Vagina (tissue), 2 donors: ENCODE results near the gene TCEAL9. TPM values are rescaled to one million over a fixed set of nuclear protein-coding genes. Genes with fewer than 3 reads are reported as not detected.

Experiments used
- DNase-seq, 2 donors: peaks; one replicate each; pipeline ENCODE4 v3.0.0-alpha.2; 2017; ENCODE audit errors: extremely low spot score in 2 of 2
- H3K27ac ChIP-seq: fragments of 200-600 bp; sonication (generic); one replicate; pipeline ENCODE4 v1.5.1; 2019
- H3K27me3 ChIP-seq: fragments of 200-600 bp; sonication (generic); one replicate; pipeline ENCODE4 v1.5.1; 2019
- H3K36me3 ChIP-seq, 2 donors: fragments of 200-600 bp; sonication (generic); one replicate each; pipeline ENCODE4 v1.5.1; 2017 to 2019
- H3K4me1 ChIP-seq: fragments of 200-600 bp; sonication (generic); one replicate; pipeline ENCODE4 v1.5.1; 2019
- H3K4me3 ChIP-seq, 2 donors: fragments of 200-600 bp; sonication (generic); 1 replicate in 1 of 2; 2 replicates in 1 of 2; pipeline ENCODE4 v1.5.1; 2016 to 2019
- H3K9me3 ChIP-seq: fragments of 200-600 bp; sonication (generic); one replicate; pipeline ENCODE4 v1.5.1; 2019
- POLR2A ChIP-seq, 2 donors: fragments of 450-650 bp; IDR thresholded peaks; one replicate each; pipeline ENCODE4 v1.6.1; 2017; ENCODE audit warnings: antibody characterized with exemption in 2 of 2, mild to moderate bottlenecking in 2 of 2, moderate library complexity in 2 of 2
- POLR2AphosphoS5 ChIP-seq, 2 donors: sonication (generic); formaldehyde crosslinking; IDR thresholded peaks; one replicate each; pipeline ENCODE4 v1.9.0; 2017; ENCODE audit warnings: antibody characterized with exemption in 2 of 2, mild to moderate bottlenecking in 2 of 2, low read depth in 1 of 2; ENCODE audit not compliant: insufficient read depth in 1 of 2
- intact Hi-C: fragments of 100-400 bp; cut with DNase I; formaldehyde crosslinking; loops from one replicate; pipeline ENCODE4 v1.15.1; 2023
- total RNA-seq: library from RNA; depleted of rRNA; stranded (reverse); fragments of >200 nt; gene quantifications from one replicate; pipeline ENCODE4 v1.2.3, GENCODE V29; 2016
- TF ChIP-seq, protein P1 (sequence below), 3 experiments: fragments of 450-650 bp in 2 of 3; fragments of 200-600 bp in 1 of 3; sonication (generic) in 1 of 3; IDR thresholded peaks; one replicate each; pipeline ENCODE4 v1.5.1; 2017 to 2019; ENCODE audit warnings: antibody characterized with exemption in 3 of 3, mild to moderate bottlenecking in 2 of 3, moderate library complexity in 2 of 3

Gene TCEAL9, protein sequence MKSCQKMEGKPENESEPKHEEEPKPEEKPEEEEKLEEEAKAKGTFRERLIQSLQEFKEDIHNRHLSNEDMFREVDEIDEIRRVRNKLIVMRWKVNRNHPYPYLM
- total RNA-seq = 52.8 TPM

DNA sequence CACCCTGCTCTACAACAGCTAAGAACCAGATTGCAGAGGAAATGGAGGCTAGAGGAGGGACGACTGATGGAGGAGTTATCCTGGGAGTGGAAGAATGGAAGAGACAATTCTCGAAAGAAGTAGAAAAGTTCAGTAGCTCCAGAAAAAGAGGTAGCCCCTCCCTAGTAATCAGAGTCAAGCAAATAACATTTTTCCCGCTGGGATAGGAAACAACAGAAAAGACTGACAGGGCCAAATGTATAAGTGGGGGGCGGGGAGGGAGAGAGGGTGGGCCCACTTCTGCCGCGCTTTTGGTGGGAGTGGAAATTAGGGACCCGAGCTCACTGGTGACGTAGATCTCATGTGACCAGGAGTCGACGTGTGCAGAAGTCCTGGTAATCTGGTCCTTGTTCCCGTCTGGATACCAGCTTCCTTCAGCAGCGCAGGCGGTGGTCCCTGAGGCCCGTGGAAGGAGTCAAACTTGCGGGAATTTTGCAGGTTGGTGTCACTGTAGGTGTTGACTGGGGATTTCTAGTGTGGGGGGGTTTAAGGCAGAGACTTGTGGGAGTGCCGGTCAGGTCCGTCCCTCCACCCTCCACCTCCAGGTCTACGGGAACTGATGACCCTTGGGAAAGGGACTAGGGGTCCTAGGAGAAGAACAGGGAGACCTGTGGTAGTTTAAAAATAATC is at the start of gene TCEAL9:
TSS of gene TCEAL9 (plus strand) at position 377 of the 669 bp plus-strand sequence. CDS start 1,179 bp downstream, outside the sequence.
- intact Hi-C loops = no loop called here

DNA sequence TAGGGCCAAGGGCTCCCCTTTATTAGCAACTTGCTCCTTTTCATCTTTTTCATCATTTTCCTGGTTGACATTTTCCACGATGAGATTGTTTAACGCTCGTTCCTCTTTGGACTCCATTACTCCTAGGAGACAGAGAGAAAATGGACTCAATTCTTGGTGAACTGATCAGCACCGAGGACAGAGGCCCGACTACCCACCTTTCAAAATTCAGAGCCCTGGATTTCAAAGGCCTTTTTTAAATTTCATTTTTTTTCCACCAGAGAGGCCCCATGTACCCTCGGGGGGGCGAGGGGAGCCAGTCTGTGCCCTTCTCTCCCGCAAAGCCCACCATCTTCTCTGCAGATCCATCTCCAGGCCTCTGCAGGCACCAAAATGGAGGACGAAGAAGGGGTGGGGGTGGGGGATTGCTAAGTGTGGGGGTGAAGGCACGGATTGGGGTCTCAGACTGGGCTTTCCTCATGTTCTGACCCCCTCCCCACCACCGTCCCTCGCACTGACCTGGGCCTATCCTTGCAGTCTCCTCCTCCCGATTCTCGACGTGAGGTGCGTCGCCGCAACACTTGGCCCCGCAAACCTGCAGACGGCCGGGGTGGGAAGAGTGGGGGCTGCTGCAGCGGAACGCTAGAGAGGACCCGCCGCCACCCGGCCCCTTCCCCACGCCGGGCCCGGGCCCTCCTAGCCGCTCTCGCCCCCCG is 46.3 kb upstream of the TCEAL9 start:
- peaks cover 6% of the 10 kb centered on the region for H3K4me1 ChIP-seq
- H3K9me3 ChIP-seq = no peaks in the 10 kb centered on the region
- TF ChIP-seq POLR2AphosphoS5 (IDR thresholded peaks at IDR 0.05; ENCODE audit: insufficient read depth in 1 of 2, low read depth in 1 of 2) (no peak), POLR2A (IDR thresholded peaks at IDR 0.05) (no peak)
- TF ChIP-seq, protein P1, sequence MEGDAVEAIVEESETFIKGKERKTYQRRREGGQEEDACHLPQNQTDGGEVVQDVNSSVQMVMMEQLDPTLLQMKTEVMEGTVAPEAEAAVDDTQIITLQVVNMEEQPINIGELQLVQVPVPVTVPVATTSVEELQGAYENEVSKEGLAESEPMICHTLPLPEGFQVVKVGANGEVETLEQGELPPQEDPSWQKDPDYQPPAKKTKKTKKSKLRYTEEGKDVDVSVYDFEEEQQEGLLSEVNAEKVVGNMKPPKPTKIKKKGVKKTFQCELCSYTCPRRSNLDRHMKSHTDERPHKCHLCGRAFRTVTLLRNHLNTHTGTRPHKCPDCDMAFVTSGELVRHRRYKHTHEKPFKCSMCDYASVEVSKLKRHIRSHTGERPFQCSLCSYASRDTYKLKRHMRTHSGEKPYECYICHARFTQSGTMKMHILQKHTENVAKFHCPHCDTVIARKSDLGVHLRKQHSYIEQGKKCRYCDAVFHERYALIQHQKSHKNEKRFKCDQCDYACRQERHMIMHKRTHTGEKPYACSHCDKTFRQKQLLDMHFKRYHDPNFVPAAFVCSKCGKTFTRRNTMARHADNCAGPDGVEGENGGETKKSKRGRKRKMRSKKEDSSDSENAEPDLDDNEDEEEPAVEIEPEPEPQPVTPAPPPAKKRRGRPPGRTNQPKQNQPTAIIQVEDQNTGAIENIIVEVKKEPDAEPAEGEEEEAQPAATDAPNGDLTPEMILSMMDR (IDR thresholded peaks at IDR 0.05) = no peak
- no peak for DNase-seq
- H3K36me3 ChIP-seq = no peaks in the 10 kb centered on the region
- H3K4me3 ChIP-seq = peak overlapping the region; percentile 36 to 47
- intact Hi-C loops = no loop called here
- no peaks in the 10 kb centered on the region for H3K27me3 ChIP-seq
- no peak overlapping the region for H3K27ac ChIP-seq

More for the DNA sequence above, at the start of gene TCEAL9:
- Histone ChIP-seq H3K27me3 (no peaks in the 10 kb centered on the region), H3K4me3 (peak within 1 kb of the TSS; percentile 51 to 61), H3K9me3 (no peaks in the 10 kb centered on the region), H3K27ac (peak within 1 kb of the TSS; percentile 93), H3K4me1 (peaks cover 9% of the 10 kb centered on the region), H3K36me3 (no peaks in the 10 kb centered on the region)
- TF ChIP-seq, protein P1 (IDR thresholded peaks at IDR 0.05) = no peak
- TF ChIP-seq POLR2AphosphoS5 (IDR thresholded peaks at IDR 0.05; ENCODE audit: insufficient read depth in 1 of 2, low read depth in 1 of 2) (peak in 1 of 2 donors; percentile 90), POLR2A (IDR thresholded peaks at IDR 0.05) (peak in 1 of 2 donors; percentile 83)
- no peak for DNase-seq

DNA sequence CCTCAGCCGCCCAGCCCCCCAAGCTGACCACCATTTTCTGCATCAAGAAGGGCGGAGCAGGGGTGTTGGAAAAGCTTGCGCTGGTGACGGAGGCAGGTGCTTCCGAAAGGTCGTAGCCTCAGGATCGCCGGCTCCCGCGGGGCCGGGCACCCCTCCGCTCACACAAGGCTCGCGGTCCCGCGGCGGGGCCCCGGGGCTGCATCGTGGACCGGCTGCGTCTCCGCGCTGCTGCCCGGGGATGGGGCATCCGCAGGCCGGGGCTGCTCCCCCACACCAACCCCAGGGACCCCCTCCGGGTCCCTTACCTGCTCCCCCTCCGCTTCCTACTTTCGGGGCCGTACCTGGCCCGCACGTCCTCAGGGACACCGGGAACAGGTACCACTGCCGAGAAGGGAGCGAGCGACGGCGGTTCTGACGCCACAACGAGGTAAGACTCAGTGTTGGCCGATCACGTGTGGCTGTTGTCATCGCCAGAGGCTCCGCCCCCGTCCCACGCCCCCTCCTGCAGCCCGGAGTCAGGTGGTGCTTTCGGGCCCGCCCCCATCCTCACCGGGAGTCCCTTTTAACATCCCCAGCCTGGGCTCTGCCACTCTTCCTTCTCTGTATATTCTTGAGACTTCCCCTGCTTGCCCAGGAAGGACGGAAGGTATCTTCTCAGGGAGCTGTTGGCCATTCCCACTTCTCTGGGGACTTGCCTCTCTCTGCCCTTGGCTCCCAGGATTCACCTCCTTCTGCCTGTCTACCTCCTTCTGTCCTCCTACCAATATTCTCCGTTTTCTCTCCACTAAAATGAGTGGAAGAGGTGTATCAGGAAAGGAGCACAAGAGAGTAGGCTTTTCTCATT is 45.5 kb upstream of the TCEAL9 start, which contains the start of gene BEX2:
TSS of gene BEX2 (minus strand) at position 436 of the 844 bp plus-strand sequence. CDS start 1,014 bp downstream, outside the sequence.
- peak within 1 kb of the TSS; percentile 36 to 47 for H3K4me3 ChIP-seq
- H3K27me3 ChIP-seq = no peaks in the 10 kb centered on the region
- TF ChIP-seq, protein P1 (IDR thresholded peaks at IDR 0.05) = no peak
- TF ChIP-seq POLR2A (IDR thresholded peaks at IDR 0.05) = peak in 1 of 2 donors; percentile 43
- TF ChIP-seq POLR2AphosphoS5 (IDR thresholded peaks at IDR 0.05; ENCODE audit: insufficient read depth in 1 of 2, low read depth in 1 of 2) = peak in 1 of 2 donors; percentile 71
- no peaks in the 10 kb centered on the region for H3K36me3 ChIP-seq
- intact Hi-C loops = no loop called here
- DNase-seq = no peak
- peaks cover 6% of the 10 kb centered on the region for H3K4me1 ChIP-seq
- no peak within 1 kb of the TSS for H3K27ac ChIP-seq
- no peaks in the 10 kb centered on the region for H3K9me3 ChIP-seq

DNA sequence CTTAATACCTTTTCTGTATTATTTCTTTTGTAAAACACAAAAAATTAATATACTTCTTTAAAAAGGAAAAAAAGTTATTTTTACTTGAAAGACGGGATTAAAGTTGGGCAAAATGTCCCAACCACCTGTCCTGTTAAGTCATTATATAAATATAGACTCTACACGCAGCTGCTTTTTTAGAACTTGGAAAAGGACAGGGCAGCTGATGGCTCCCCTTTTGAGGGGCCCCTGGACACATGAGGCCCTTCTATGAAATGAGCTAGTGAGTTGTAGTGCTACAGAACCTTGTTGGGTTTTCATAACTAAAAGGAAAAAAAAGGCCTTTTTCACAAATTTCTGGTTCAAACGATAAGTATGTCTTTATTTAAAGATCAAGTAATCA is 44.9 kb upstream of the TCEAL9 start:
- Histone ChIP-seq H3K36me3 (no peaks in the 10 kb centered on the region), H3K4me1 (peaks cover 6% of the 10 kb centered on the region), H3K9me3 (no peaks in the 10 kb centered on the region), H3K4me3 (no peak overlapping the region), H3K27me3 (no peaks in the 10 kb centered on the region), H3K27ac (no peak overlapping the region)
- TF ChIP-seq POLR2AphosphoS5 (IDR thresholded peaks at IDR 0.05; ENCODE audit: insufficient read depth in 1 of 2, low read depth in 1 of 2) = no peak
- TF ChIP-seq, protein P1 (IDR thresholded peaks at IDR 0.05) = no peak
- no peak for TF ChIP-seq POLR2A (IDR thresholded peaks at IDR 0.05)
- no peak for DNase-seq
- intact Hi-C loops = no loop called here
